WERI-Rb-1 (cell line): Measurements from ENCODE around the gene PFN3.
"Not testable (repeated sequence)": the region's sequence is repeated elsewhere in the genome, so short reads cannot be mapped to it uniquely, and the experiment has no call there.

ENCODE experiments used
- DNase-seq: peaks from one replicate; pipeline ENCODE4 v3.0.0-alpha.2; 2020
- H3K27ac ChIP-seq: fragments of 250-450 bp; sonication (Bioruptor Pico); 2 replicates; pipeline ENCODE4 v1.5.1; 2020; ENCODE audit warnings: mild to moderate bottlenecking, moderate library complexity
- H3K27me3 ChIP-seq: fragments of 250-450 bp; sonication (Bioruptor Pico); 2 replicates; pipeline ENCODE4 v1.5.1; 2021; ENCODE audit warnings: mild to moderate bottlenecking, low read depth, moderate library complexity; ENCODE audit not compliant: insufficient read depth, severe bottlenecking
- H3K36me3 ChIP-seq: fragments of 250-450 bp; sonication (Bioruptor Pico); 2 replicates; pipeline ENCODE4 v1.5.1; 2020; ENCODE audit warnings: mild to moderate bottlenecking, moderate library complexity
- H3K4me3 ChIP-seq: 2 replicates; pipeline ENCODE4 v1.5.1; 2011; ENCODE audit warnings: low read depth, mild to moderate bottlenecking, control low read depth, low read length
- H3K9me3 ChIP-seq: fragments of 250-450 bp; sonication (Bioruptor Pico); 2 replicates; pipeline ENCODE4 v1.5.1; 2021; ENCODE audit warnings: mild to moderate bottlenecking, moderate library complexity; ENCODE audit not compliant: severe bottlenecking
- CTCF ChIP-seq: IDR thresholded peaks from 2 replicates; pipeline ENCODE4 v1.5.1; 2011; ENCODE audit warnings: low read depth, mild to moderate bottlenecking, control low read depth, inconsistent platforms, low read length

Gene PFN3

GRCh38 chr5:177361418-177362291 is 38.8 kb downstream of the PFN3 start:
- H3K4me3 ChIP-seq, result no peak overlapping the region
- TF ChIP-seq CTCF, result no peak
- no peaks in the 10 kb centered on the region for H3K36me3 ChIP-seq
- no peaks in the 10 kb centered on the region for H3K27me3 ChIP-seq
- DNase-seq, result no peak
- H3K27ac ChIP-seq, result no peak overlapping the region
- H3K9me3 ChIP-seq, result no peaks in the 10 kb centered on the region

- not testable (repeated sequence) for H3K4me3 ChIP-seq, H3K27ac ChIP-seq, H3K9me3 ChIP-seq, H3K36me3 ChIP-seq, H3K27me3 ChIP-seq, DNase-seq
Observed at GRCh38 chr5:177360740-177361139, 39.7 kb downstream of the PFN3 start.

DNA sequence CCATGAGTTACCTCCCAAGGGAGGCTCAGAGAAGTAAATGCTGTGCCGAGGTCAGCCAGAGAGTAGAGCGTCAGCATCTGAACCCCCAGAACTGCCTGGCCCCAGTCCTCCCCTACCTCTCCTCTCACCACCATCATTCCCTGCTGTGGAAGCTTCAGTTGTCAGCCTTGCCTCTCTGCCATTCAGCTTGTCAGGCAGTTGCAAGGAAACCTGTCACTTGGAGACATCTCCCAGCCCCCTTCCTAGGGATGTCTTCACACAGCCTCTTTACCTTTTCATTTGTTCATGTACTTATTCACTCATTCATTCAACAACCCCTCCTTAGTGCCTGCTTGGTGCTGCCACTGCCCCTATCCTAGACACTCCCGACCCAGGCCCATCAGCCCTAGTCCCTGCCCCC is 40.6 kb downstream of the PFN3 start:
- no peaks in the 10 kb centered on the region for H3K9me3 ChIP-seq
- no peaks in the 10 kb centered on the region for H3K36me3 ChIP-seq
- DNase-seq, result no peak
- no peak overlapping the region for H3K27ac ChIP-seq
- no peaks in the 10 kb centered on the region for H3K27me3 ChIP-seq
- no peak overlapping the region for H3K4me3 ChIP-seq
- TF ChIP-seq CTCF, result no peak

- no peak for TF ChIP-seq CTCF
- Histone ChIP-seq H3K4me3 (no peak overlapping the region), H3K9me3 (no peaks in the 10 kb centered on the region), H3K27me3 (no peaks in the 10 kb centered on the region), H3K27ac (no peak overlapping the region), H3K36me3 (no peaks in the 10 kb centered on the region)
- DNase-seq, result no peak
Observed at GRCh38 chr5:177359451-177359851, 41.0 kb downstream of the PFN3 start.

- no peak for TF ChIP-seq CTCF
- no peaks in the 10 kb centered on the region for H3K27me3 ChIP-seq
- H3K36me3 ChIP-seq, result no peaks in the 10 kb centered on the region
- no peak overlapping the region for H3K4me3 ChIP-seq
- peak; percentile 59 for DNase-seq
- H3K9me3 ChIP-seq, result no peaks in the 10 kb centered on the region
- no peak overlapping the region for H3K27ac ChIP-seq
Observed at GRCh38 chr5:177358370-177358819, 42.1 kb downstream of the PFN3 start.

DNA sequence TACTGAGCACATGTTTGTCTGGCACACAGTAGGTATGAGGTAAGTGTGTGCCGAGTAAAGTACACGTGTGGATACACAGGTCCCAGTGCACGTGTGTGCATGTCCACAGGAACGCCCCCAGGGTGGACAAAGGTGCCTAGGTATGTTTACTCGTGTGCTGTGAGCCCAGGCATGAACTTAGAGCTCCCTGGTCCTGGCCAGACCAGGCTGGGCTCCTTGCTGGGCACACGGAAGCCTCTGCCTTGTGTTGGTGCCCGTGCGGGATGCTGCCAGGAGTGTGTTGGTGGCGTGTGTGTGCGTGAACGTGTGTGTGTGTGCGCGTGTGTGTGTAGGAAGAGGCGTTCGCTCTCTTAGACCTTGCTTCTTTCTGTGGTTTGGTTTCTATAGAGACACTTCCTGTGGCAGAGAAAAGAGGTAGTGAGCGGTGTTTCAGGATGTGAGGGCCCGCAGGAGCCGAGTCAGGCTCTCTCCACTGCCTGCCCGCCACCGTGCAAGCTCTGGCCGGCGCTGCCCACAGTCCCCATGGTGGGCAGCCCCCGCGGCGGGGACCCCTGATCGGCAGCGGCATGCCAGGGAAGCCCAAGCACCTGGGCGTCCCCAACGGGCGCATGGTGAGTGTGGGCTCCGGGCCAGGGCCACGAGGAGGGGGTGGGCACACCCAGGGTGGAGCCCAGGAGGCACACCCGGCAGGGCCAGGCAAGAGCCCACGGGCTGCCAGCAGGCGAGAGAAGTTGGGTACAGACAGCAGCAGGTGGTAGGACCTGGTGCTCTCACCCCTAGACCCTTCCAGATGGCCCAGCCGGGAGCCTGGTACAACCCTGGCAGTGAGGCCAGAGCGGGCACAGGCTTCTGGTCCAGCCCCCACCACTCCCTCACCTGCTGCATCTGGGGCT is 42.8 kb downstream of the PFN3 start, which contains the start of gene RGS14:
TSS of gene RGS14 (plus strand) at position 466 of the 893 bp plus-strand sequence. CDS start at position 567, 101 bp downstream.
- H3K27ac ChIP-seq, result no peak within 1 kb of the TSS
- no peaks in the 10 kb centered on the region for H3K27me3 ChIP-seq
- TF ChIP-seq CTCF, result no peak
- no peaks in the 10 kb centered on the region for H3K9me3 ChIP-seq
- H3K36me3 ChIP-seq, result no peaks in the 10 kb centered on the region
- H3K4me3 ChIP-seq, result no peak within 1 kb of the TSS
- DNase-seq, result no peak
